Endothelial cell of umbilical vein (primary cell): ENCODE results near the gene PAX2. TPM values are rescaled to one million over a fixed set of nuclear protein-coding genes. Genes with fewer than 3 reads are reported as not detected.

Source experiments
- BruUV-seq: library from RNA; stranded (reverse); fragments of 400-500 nt; replicated peaks from 2 replicates; lab custom pipeline; 2021; lab: Mats Ljungman, UMichigan
- CTCF ChIA-PET: fragments of 300-600, 350-600 bp; sonication (Branson Sonifier 250); formaldehyde crosslinking; loops from one replicate; lab custom pipeline; 2021; ENCODE audit warnings: antibody characterized with exemption, inconsistent platforms; lab: Charles Lee
- POLR2A ChIA-PET: fragments of 300-600, 350-600 bp; sonication (Branson Sonifier 250); formaldehyde crosslinking; loops from one replicate; lab custom pipeline; 2021; ENCODE audit warnings: antibody characterized with exemption, inconsistent platforms; lab: Charles Lee
- DNase-seq: peaks from one replicate; pipeline ENCODE4 v3.0.0-alpha.2; 2011; ENCODE audit warnings: low read depth, low spot score
- FAIRE-seq: peaks from 2 replicates; lab custom pipeline; 2011; peaks lifted over from hg19 to GRCh38; lab: Jason Lieb, UNC
- H2AFZ ChIP-seq: 2 replicates; pipeline ENCODE4 v1.6.0; 2012; ENCODE audit warnings: low read depth, low read length, control low read depth, inconsistent platforms
- H3K27ac ChIP-seq: 2 replicates; pipeline ENCODE4 v1.5.1; 2011; ENCODE audit warnings: low read depth, mild to moderate bottlenecking, control low read depth, low read length, moderate library complexity; ENCODE audit not compliant: insufficient read depth
- H3K27me3 ChIP-seq, 2 experiments: 2 replicates each; pipeline versions ENCODE4 v1.6.0 to v1.6.1; 2011; ENCODE audit warnings: low read length in 2 of 2, mixed read lengths in 1 of 2; ENCODE audit not compliant: control insufficient read depth in 2 of 2, insufficient read depth in 2 of 2
- H3K36me3 ChIP-seq, 2 experiments: 2 replicates in 1 of 2; 3 replicates in 1 of 2; pipeline ENCODE4 v1.5.1; 2011; ENCODE audit warnings: low read length in 2 of 2, mild to moderate bottlenecking in 1 of 2, moderate library complexity in 1 of 2; ENCODE audit not compliant: control insufficient read depth in 2 of 2, insufficient read depth in 2 of 2; ENCODE audit errors: extremely low read depth in 1 of 2
- H3K4me1 ChIP-seq: 3 replicates; pipeline ENCODE4 v1.5.1; 2011; ENCODE audit warnings: mild to moderate bottlenecking, low read length; ENCODE audit not compliant: control insufficient read depth, insufficient read depth; ENCODE audit errors: extremely low read depth
- H3K4me2 ChIP-seq: 2 replicates; pipeline ENCODE4 v1.6.1; 2011; ENCODE audit warnings: low read length, control low read depth, mixed read lengths; ENCODE audit not compliant: insufficient read depth
- H3K4me3 ChIP-seq, 3 experiments: fragments of 200-600 bp in 1 of 3; sonication (generic), shearing (Covaris generic) in 1 of 3; replicated peaks in 1 of 3; 2 replicates each; pipeline ENCODE4 v1.5.1; 2011 to 2016; ENCODE audit warnings: control low read depth in 3 of 3, low read length in 3 of 3, mild to moderate bottlenecking in 2 of 3, inconsistent platforms in 1 of 3, low read depth in 1 of 3, moderate library complexity in 1 of 3; ENCODE audit not compliant: insufficient read depth in 1 of 3
- H3K79me2 ChIP-seq: 2 replicates; pipeline ENCODE4 v1.6.0; 2012; ENCODE audit warnings: low read length, inconsistent platforms; ENCODE audit not compliant: control insufficient read depth, insufficient read depth
- H3K9ac ChIP-seq: replicated peaks from 2 replicates; pipeline ENCODE3; 2011; ENCODE audit warnings: low read length, control low read depth; ENCODE audit not compliant: insufficient read depth; ENCODE audit errors: extremely low read depth
- H3K9me1 ChIP-seq: replicated peaks from 3 replicates; pipeline ENCODE4 v1.6.0; 2011; ENCODE audit warnings: mild to moderate bottlenecking, low read length; ENCODE audit not compliant: control insufficient read depth, insufficient read depth; ENCODE audit errors: extremely low read depth
- H3K9me3 ChIP-seq: replicated peaks from 2 replicates; pipeline ENCODE4 v1.5.1; 2012; ENCODE audit warnings: low read length, inconsistent platforms; ENCODE audit not compliant: control insufficient read depth, insufficient read depth
- H4K20me1 ChIP-seq: replicated peaks from 2 replicates; pipeline ENCODE3; 2011; ENCODE audit warnings: mild to moderate bottlenecking, low read length; ENCODE audit not compliant: control insufficient read depth, insufficient read depth; ENCODE audit errors: extremely low read depth
- CTCF ChIP-seq, 2 donors: IDR thresholded peaks; 1 replicate in 1 of 2; 2 replicates in 1 of 2; pipeline ENCODE4 v1.5.1; 2011; ENCODE audit warnings: low read length in 2 of 2, mild to moderate bottlenecking in 2 of 2, moderate library complexity in 2 of 2, control low read depth in 1 of 2, inconsistent platforms in 1 of 2, low read depth in 1 of 2; ENCODE audit not compliant: insufficient read depth in 1 of 2; ENCODE audit errors: extremely low read depth in 1 of 2
- EZH2 ChIP-seq: IDR thresholded peaks from 2 replicates; pipeline ENCODE4 v1.6.1; 2012; ENCODE audit warnings: borderline replicate concordance, low read depth, mild to moderate bottlenecking, moderate library complexity, low read length, inconsistent platforms; ENCODE audit not compliant: severe bottlenecking
- FOS ChIP-seq: IDR thresholded peaks from 2 replicates; pipeline ENCODE4 v1.6.1; 2011; ENCODE audit warnings: mild to moderate bottlenecking, low read length, moderate library complexity, borderline replicate concordance; ENCODE audit not compliant: insufficient read depth
- GATA2 ChIP-seq: IDR thresholded peaks from 2 replicates; pipeline ENCODE4 v1.7.0; 2011; ENCODE audit warnings: low read depth, mild to moderate bottlenecking, moderate library complexity, mixed read lengths, low read length; ENCODE audit not compliant: insufficient read length, insufficient read depth
- JUN ChIP-seq: IDR thresholded peaks from 2 replicates; pipeline ENCODE4 v1.6.1; 2011; ENCODE audit warnings: borderline replicate concordance, low read depth; ENCODE audit not compliant: insufficient read length, insufficient read depth
- MAX ChIP-seq: IDR thresholded peaks from 2 replicates; pipeline ENCODE4 v1.6.1; 2011; ENCODE audit not compliant: insufficient read depth, insufficient read length
- MYC ChIP-seq: IDR thresholded peaks from one replicate; pipeline ENCODE4 v1.6.1; 2011; ENCODE audit warnings: mild to moderate bottlenecking, low read depth, low read length
- POLR2A ChIP-seq: IDR thresholded peaks from 2 replicates; pipeline ENCODE4 v1.6.1; 2012; ENCODE audit warnings: low read depth, mild to moderate bottlenecking, control low read depth, low read length
- POLR2AphosphoS5 ChIP-seq: IDR thresholded peaks from 2 replicates; pipeline ENCODE4 v1.6.1; 2012; ENCODE audit warnings: low read depth, mild to moderate bottlenecking, control low read depth, low read length, moderate library complexity; ENCODE audit not compliant: insufficient read depth
- dilution Hi-C: fragments of 300-500 bp; cut with MboI; formaldehyde crosslinking; loops from one replicate; pipeline ENCODE4 v1.15.0; 2019; ENCODE audit warnings: low sequenced_read_pairs; ENCODE audit not compliant: extremely low pct_ligation_motif_present
- intact Hi-C: fragments of 100-400 bp; cut with micrococcal nuclease; formaldehyde crosslinking; loops from one replicate; pipeline ENCODE4 v1.10.0; 2022
- polyA plus RNA-seq, 4 experiments: library from polyadenylated mRNA; depleted of rRNA in 3 of 4; stranded (reverse) in 3 of 4; unstranded in 1 of 4; fragments of >200 nt; gene quantifications; 2 replicates each; pipeline versions ENCODE4 v1.2.1 to v1.2.3, GENCODE V29; 2011 to 2012; ENCODE audit warnings: missing spikeins in 1 of 4
- total RNA-seq: library from RNA; stranded (reverse); gene quantifications from 2 replicates; pipeline ENCODE4 v1.2.3, GENCODE V29; 2021

Gene PAX2
- total and polyA plus RNA-seq, 2 donors (not counting 3 experiments of a cell fraction or from before 2014, with no cell fraction given): not detected

GRCh38 chr10:100876585-100877460 is 131.4 kb downstream of the PAX2 start:
- TF ChIP-seq POLR2A (no peak), FOS (no peak), GATA2 (no peak), POLR2AphosphoS5 (no peak), MYC (no peak), EZH2 (no peak), JUN (no peak), MAX (no peak), CTCF (IDR thresholded peaks at IDR 0.05; ENCODE audit: extremely low read depth in 1 of 2, insufficient read depth in 1 of 2, low read depth in 1 of 2, low read length in 2 of 2) (no peak)
- Histone ChIP-seq H4K20me1 (no peaks in the 10 kb centered on the region), H3K4me1 (peaks cover under 1% of the 10 kb centered on the region), H3K79me2 (no peaks in the 10 kb centered on the region), H2AFZ (no peak overlapping the region), H3K27me3 (peaks cover 5 to 11% of the 10 kb centered on the region in 2 experiments), H3K9me3 (no peaks in the 10 kb centered on the region), H3K27ac (no peak overlapping the region), H3K36me3 (no peaks in the 10 kb centered on the region), H3K4me3 (no peak overlapping the region), H3K9me1 (no peaks in the 10 kb centered on the region), H3K4me2 (no peak overlapping the region), H3K9ac (no peak overlapping the region)
- CTCF ChIA-PET: interaction anchor here (1.6 to 1.8 kb wide), 2 partner anchors 11 to 313 kb away, joined by 5 to 8 read pairs; no protein-coding TSS in a partner anchor
- dilution Hi-C loops: no loop called here
- DNase-seq (no peak), FAIRE-seq (no peak)
- intact Hi-C loops: loop anchor here (5.0 kb wide), 2 partner anchors 145 to 360 kb away; partner anchors contain the start of gene SEC31B
- POLR2A ChIA-PET: no interaction called here
- no TSS peak for BruUV-seq
